MM.1S (cell line): ENCODE data around the gene EXOC3.

Experiments
- CTCF ChIP-seq: fragments of 300-600 bp; sonication (generic); IDR thresholded peaks from 2 replicates; pipeline ENCODE4 v1.5.1; 2016; ENCODE audit warnings: antibody characterized with exemption, low read length, mixed read lengths
- EZH2 ChIP-seq: fragments of 300-600 bp; sonication (generic); optimal IDR thresholded peaks from 2 replicates; pipeline ENCODE3; 2017; ENCODE audit warnings: low read depth, mild to moderate bottlenecking, antibody characterized with exemption, low read length, mixed read lengths

GRCh38 chr5:435961-436640 is 6.9 kb upstream of the EXOC3 start:
- TF ChIP-seq CTCF (peak; percentile 33), EZH2 (no peak)
